Activated CD4-positive, alpha-beta T cell treated with anti-CD3 and anti-CD28 coated beads, Interleukin-2, amount 50 U/mL, for 16 hours (primary cell): ENCODE results near the gene HOXA10.

Experiments
- DNase-seq: peaks from one replicate; pipeline ENCODE4 v3.0.0-alpha.2; 2020

The HOXA10 gene

DNA sequence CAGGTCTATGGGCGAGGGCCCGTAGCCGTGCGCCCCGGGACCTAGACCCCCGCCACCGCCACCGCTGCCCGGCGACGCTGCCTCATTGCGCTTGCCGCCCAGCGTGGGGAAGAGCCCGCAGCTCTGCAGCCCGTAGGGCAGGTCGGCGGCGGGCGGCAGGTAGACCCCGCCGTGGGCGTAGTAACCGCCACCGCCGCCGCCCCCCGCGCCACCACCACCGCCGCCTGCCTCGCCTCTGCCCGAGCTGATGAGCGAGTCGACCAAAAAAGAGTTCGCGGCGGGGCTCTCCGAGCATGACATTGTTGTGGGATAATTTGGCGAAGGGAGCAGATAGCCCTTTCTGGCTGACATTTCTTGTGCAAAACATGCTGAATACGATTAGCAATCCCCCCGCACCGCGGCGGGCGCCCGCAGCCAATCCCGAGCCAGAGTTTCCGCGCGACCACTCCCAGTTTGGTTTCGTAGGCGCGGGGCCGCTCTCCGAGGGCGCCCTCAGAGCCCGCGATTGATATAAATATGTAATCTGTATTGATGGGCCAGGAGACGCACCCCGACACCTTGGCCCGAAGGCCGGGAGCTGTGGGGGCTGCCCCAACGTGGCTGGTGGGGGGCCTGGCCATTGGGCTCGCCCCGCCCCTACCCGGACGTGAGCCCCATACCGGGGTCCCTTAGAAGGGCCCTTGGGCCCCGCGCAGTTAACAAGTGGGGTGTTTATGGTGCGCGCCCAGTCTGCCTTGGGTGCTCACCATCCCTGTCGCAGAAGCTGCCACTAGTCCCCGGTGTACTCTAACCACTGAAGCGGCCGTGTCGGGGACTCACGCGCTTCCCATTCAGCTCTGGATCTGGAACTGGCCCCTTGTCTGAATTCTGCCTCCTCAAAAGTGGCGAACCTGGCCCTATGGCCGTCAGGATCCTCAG lies at the start of gene HOXA10:
Gene HOXA10, minus strand, starts transcription at position 365 of the 918 bp plus-strand sequence. Its CDS starts 14 bp downstream, at position 351.
- no peak for DNase-seq

DNA sequence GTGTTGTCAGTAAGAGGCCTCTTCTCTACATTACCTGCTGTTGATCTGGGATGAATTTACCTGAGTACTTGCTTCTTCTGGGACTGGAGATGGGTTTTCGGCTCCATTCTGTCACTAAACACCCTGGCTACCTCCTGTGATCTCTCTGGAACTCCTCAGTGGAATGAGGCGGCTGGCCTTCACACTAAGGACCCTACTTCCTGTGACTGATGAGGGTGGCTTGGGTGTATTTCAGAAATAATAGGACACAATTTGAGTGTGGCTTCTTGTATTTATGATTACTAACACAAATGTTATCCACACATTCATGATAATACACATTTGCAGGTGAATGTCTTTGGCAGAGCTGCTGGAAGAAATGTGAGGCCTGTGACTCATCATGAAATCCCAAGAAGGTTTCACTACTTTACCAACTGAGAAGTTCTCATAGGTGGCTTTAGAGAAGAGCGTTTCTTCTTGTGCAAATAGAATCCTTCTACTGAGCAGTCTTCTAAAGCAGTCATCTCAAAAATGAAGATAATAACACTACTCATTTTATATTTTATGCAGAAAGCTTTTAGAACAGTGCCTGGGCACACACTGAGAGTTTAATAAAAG lies 47.2 kb upstream of the HOXA10 start:
- peak; percentile 38 for DNase-seq

DNA sequence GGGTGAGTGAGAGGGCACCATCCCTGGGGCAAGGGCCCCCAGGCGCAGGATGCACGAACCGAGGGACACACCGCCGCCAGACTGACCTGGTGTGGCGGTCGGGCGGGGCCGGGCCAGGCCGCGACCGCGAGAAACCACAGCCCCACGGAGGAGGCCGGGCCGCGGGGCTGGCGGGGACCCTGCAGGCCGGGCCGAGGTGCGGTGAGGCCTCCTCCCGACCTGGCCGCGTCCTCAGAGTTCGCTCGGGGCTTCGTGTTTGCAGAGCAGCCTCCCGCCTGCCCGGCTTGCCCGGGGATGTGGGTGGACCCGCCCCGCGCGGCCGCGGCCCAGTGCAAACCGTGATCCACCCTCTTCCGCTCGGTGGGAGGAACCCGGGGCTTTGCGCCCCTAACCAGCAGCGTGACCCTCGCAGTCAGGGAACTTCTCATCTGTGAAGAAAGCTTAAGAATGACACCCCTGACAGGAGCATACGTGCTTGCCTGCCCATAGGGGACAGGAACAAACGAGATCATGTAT lies 46.4 kb upstream of the HOXA10 start:
- DNase-seq = no peak

DNA sequence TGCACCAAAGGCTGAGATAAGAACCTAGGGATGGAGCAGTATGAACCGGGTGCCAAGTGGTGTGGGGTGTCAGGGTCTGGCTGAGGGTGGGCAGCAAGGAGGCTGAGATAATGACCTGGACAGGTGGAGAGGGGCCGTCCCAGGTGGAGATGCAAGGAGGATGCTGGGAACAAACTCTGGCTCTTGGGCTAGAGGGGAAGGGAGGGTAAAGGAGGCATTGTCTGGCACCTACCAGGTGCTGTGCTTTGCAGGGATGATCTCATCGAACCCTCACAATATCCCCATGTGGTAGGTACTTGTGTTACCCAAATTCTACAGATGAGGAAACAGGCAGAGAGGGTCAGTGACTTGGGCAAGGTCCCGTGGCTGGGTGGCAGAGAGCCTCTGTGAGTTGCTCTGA lies 45.7 kb upstream of the HOXA10 start:
- DNase-seq = no peak

DNA sequence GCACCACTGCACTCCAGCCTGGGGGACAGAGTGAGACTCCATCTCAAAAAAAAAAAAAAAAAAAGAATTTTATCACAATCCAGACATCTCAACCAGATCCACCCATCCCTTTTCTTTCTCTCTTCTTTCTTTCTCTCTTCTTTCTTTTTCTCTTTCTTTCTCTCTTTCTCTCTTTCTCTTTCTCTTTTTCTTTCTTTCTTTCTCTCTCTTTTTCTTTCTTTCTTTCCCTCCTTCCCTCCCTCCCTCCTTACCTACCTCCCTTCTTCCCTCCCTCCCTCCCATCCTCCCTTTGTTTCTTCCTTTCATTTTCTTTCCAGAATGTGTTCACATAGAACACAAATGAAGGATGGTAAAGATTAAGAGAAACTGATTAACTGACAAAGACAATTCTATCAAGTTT lies 43.8 kb upstream of the HOXA10 start:
- no peak for DNase-seq

DNA sequence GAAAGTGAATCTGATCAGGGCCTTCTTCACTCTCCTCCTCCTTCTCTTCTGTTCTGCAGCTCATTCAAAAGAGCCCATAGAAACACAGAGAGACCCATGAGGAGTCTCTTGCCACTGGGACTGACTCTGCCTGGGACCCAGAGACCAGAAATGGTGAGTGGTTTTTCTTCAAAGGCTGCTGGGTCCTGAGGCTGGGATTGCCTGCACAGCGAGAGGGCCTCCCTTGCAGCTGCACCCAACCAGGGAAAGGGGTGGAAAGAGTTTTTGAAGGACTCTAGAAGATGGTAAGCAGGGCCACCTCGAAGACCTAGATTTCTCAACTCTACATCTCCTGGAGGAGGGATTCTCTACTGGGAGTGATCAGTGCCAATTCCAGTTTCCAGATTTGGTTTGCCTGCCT lies 41.2 kb upstream of the HOXA10 start:
- DNase-seq = no peak

DNA sequence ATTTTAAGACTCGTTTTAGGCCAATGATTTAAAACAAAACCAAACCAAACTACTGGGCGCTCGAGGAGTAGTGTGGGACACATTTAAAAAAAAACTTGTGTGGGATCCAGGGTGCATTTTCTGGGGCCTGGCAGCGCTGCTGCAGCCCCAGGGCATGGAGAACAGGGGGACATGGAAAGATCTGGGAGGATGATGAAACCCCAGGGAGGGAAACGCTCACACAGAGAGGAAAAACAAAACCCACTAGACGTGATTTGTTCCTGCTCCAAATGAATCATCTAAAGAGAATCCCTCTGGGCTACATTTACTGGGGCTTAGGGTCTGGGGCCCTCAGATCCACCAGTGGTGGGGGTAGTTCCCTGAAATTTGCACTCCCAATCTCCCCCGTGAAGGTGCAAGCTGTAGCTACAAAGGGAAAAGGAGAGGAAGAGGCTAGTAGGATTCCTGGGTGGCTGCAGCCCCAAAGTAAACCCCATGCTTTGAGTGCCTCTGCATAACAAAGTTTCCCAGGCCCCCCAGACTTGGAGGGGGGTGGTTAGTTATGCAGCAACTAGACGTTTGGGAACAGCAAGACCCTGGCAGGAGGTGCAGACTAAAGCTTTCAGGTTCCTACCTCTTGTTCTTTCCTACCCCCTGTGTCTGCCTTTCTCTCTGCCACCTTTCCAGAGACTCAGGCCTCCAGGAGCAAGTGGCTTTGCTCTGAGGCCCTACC lies 40.3 kb upstream of the HOXA10 start:
- no peak for DNase-seq

DNA sequence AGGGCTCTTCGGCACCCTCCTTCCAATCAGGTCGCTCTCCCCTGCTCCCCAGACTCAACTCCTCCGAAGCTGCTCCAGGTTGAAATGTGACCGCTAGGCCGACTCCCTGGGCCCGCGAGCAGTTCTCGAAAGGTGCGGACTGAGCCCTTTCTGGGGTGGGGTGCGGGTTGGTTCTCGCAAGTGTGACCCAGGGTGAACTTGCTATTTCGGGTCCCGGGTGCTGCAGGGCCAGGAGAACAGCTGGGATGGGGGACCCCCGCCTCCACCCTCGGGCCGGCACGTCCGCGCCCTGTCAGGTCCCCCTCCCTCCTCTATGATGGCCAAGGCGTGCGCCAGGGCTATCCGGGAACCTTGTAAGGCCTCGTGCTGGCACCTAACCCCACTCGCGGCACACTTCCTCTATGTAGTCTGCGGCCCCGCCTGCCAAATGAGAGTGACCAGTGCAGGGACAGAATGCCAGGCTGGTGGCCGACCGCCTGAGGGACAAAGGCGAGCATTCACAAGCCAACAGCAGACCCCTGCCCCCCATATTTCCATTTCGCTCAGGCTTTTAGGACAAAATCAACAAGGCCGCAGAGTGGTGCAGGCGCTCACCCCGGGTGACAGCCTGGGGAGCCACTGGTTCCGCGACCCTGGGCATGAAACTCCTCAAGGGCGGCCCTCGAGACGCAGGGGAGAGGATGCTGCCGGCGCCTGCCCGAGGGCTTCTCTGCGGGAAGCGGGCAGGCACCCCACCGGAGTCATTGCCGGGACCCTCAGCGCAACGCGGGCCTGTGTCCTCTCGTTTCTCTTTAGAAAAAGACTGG lies 39.5 kb upstream of the HOXA10 start:
- no peak for DNase-seq

DNA sequence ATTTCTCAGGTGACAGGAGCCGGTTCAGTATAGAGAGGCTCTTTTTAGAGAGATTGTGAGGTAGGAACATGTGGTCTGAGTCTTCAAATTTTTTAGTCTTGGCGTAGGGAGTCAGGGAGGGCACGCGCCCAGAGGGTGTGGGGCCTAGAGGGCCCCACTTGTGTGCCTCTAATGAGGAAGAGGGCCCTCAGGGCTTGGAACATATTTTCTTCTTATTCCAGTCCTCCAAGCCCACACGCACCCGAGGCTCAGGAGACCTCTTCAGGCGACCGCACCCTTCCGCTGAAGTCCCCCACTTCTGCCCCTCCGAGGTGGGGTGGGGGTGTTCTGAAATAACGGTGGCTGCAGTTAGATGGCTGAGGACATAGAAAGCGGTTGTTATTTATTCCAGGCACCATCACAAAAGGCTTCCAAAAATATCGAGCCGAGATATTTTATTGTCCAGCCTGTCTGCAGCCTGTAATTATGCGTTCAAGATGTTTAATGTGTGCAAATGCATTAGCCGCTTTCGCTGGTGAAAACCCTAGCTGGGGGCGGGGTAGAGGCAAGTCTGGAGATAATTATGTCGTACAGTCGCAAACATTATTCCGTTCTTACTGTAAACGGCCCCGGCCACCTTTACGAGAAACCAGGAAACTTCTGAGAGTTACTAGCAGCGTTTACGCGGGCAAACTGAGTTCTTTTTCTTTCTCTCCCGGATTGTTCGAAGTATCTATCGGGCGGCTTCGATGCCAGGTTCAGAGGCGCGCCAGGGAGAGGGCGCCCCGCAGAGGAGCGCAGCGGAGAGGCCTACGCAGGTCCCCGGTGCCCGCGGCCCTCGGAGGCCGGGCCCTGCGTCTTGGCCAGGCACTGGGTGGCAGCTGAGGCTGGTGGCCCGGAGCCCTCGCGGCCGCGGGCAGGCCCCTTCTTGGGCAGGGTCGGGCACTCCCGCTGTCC lies 38.6 kb upstream of the HOXA10 start:
- DNase-seq = no peak

DNA sequence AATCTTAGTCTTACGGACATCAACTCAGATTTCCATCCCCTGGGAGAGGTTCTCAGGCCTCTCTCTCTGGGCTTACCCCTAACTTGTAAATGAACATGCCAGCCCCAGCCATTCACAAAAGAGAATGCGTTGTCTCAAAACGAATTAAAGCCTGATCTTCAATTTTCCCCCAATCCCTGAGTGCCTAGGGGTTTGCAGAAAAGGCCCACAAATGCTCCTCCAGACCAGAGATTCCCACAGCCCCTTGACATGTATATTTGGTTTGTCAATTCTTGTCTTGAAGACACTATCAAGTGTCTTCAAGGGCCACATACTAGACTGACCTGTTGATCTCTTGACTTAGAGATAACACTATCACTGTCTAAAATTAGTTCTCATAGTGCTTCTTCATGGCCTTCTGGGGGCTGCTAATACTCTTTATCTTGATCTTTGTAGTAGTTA lies 37.7 kb upstream of the HOXA10 start:
- no peak for DNase-seq

DNA sequence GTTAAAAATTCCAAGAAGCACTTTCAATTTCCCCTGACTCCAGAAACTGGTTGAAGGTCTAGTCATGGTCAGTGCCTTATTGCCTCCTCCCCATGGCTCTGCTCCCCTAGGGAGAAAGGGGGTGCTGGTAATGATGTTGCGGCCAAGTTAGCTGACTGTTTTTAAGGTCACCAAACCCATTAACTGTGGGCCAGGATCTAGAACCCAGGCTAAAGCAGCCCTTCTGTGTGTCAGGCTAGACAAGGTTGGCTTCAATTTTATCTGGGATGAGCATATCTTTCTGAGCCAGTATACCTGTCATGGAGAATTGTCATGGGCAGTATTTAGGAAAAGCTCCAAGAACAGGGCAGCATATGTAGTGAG lies 36.9 kb upstream of the HOXA10 start:
- DNase-seq = no peak

DNA sequence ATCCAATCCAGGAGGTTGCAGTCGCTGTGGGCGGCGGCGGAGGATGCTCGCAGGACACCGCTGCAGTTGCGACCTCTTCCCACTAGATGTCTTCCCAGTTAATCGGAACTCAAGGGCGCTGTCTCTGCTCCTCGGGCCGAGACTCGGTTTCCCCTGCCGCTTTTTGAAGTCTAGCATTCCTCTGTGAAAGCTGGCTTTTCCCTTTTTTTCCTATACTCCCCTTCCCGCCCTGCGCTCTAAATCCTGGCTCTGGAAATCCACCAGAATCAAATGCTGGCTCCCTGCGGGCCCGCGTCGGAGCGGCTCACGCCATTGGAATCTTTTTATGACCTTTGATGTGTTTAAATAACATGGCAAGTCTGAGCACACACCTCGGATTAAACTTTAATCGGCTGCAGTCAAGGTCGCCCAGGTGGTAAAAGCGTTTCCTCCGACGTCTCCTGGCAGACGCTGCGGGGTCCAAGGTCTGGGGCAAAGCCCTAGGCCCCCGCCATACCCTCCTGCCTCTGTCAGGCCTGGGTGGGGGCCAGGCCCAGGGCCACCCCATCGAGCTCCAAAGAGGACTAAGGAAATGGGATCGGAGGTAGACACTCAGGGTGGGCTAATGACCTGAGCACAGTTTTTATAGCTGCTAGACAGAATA lies 36.4 kb upstream of the HOXA10 start:
- DNase-seq = peak; percentile 39

DNA sequence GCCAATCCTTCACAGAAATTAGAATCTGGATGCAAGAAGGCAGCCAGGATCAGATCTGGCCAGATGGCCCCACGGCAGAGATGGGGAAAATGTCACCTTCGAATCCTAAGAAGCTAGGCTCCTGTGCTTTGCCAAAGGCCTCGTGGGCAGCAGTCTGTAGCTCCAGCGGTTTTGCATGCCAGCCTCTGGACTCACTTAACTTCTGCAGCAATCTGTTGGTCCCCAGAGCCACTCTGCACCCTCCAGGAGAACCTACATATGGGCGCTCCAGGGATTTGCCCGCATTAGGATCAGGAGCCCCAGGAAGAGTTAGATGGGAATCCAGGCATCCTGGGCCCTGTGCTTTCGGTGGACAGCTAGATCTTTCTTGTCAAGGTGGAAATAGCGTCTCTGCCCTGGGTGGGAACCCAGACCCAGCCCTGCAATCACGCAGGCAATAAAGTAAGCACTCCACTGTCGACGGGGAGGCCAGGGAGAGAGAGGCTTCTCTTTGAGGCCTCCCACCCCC lies 35.9 kb upstream of the HOXA10 start:
- DNase-seq = no peak

DNA sequence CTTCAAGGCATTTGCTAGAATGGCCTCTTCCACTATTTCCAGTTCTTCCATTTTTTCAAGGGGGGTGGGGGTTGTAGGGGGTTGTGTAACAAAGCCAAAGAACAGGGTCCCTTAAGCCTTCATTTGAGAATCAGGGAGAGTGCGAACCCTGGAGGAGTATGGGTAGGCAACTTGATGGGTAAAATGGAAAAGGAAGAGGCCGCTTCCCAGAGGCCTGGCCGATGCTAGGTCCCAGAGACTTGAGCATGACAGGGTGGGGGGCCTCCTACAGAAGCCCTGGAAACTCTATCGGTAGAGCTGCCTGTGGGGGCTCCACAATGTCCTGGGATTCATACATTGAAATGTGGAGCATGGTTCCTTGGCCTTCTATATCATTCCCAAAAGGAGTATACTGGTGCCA lies 34.9 kb upstream of the HOXA10 start:
- DNase-seq = no peak

DNA sequence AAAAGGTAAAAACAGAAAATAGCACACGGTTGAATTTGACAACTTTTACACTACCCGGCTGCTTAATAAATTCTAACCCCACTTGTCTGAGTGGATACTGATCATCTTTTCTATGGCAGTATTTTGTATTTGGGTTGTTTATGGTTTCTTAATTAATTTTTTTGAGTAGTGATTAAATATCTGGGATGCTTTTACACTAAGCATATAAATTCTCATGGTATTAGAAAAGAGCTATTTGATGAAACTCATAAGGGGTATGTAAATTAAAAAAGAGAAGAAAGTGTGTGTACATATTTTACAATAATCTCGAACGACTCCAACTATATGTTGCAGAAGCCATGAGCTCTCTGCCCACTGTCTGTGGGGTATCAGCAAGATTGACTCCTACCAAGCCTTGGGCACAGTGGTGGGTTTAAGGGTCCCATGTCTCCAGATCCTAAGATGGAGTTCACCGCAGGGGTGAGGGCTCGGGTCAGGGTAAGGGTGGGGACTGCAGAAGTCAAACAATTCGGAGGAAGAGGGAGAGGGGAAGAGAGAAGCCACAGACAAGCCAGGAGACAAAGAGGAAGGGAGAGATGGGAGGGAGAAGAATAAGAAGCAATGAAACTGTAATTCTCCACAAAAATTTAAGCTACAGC lies 33.3 kb upstream of the HOXA10 start:
- DNase-seq = no peak

DNA sequence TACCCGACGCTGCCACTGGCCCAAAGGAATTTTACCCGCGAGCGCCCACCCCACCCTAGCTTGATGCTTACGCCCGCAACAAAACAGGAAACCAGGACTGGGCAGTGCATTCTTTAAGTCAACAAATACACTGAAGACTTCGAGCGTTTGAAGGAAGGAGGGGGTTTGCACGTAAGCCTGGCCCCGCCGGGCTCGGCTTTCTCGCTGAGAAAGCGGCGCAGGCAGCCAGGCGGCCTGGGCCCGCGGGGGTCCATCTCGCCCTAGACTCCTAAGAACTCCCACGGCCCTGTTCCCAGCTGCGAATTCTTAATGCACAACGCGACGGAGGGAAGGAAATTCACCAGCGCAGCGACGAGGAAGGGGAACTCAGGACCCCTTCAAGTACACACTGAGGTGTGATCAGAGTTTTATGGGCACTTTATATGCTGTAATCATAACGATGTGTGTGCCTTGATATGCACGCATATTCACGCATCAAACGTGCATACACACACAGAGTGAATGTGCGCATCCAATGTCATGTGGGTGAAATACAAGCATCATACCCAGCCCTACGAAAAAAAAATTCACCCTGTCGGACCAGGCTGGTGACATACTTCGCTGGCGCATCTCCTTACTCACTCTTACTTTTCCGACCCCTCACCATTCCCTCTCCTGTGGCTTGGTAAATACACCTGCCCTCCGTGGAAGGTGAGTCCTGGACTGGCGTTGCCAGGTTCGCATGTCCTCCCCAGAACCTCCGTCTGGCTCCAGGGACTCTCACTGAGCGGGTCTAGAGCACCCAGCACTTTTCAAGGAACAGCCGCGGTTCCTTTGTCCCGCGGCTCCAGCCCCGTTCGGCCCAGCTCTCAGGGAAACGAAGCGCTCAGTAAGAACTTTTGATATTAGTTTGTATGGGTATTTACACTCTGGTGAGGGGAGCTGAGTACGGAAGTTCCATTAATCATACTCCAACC lies 31.5 kb upstream of the HOXA10 start:
- no peak for DNase-seq

DNA sequence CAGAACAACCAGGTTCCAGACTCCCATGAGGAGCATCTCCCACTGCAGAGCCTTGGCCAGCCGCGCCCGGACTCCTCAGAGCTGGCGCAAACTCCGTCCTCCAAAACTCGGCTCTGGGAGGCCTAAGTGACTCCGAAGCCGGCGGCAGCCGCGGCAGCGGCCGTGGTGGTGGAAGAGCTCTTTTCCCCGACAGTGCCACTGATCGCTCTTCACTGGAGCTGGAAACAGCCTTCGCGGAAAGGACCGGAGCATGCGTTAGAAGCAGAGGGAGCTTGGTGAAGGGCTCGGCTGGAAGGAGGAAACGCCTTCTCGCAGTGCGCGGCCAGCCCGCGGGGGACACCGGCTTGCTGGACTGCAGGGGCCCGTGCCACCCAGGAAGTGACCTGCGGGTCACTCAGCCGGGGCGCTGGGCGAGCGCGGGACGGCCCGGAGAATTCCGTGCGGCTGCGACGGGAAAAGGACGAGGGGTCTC lies 30.8 kb upstream of the HOXA10 start:
- no peak for DNase-seq

DNA sequence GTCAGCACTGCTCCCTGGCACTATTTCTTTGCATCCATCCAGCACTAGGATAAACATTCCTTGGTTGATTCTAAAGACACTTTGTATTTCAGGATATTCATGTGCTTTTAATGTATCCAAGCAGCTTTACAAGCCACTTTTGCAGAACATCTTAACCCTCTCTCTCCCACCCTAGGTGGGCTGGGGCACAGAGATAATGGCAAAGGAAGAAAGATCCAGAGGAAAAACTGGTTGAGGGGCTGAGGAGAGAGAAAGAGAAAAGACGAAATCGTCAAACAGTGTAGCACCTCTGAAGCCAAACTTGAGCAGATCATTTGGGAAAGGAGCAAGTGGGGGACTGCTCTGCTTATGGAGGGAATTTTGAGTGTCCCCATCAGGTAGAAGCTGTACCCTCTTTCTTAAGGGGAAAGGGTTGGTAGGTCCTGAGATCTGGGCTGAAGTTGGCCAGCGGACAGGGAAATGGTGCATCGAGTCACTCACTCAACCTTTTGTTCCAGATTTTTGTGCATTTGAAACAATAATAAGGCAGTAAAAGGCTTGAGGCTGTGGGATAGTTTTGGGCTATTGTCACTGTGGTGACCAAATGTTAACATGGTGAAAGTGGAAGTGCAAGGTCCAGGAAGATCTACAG lies 30.0 kb upstream of the HOXA10 start:
- no peak for DNase-seq
